ENCODE data around the gene C10orf90.

GRCh38 chr10:126670056-126670894 is at the start of gene C10orf90:
- TF ChIP-seq CTCF (IDR thresholded peaks at IDR 0.05) (no peak), POLR2A (IDR thresholded peaks at IDR 0.05) (no peak)
